ENCODE data around the gene EPB41.

- TF ChIP-seq CTCF (IDR thresholded peaks at IDR 0.05 in 2 of 3, conservative IDR thresholded peaks at IDR 0.05 in 1 of 3; ENCODE audit: borderline replicate concordance in 1 of 3, insufficient read depth in 1 of 3, low read depth in 2 of 3, low read length in 2 of 3) (no peak), RAD21 (IDR thresholded peaks at IDR 0.05; ENCODE audit: low read depth) (no peak), SIN3A (IDR thresholded peaks at IDR 0.05; ENCODE audit: low read depth) (no peak), TCF7L2 (IDR thresholded peaks at IDR 0.05; ENCODE audit: borderline replicate concordance, extremely low read depth, insufficient read depth, insufficient read length) (no peak), EZH2phosphoT487 (IDR thresholded peaks at IDR 0.05; ENCODE audit: borderline replicate concordance) (no peak), POLR2AphosphoS5 (IDR thresholded peaks at IDR 0.05; ENCODE audit: low read depth, low read length) (no peak)
Observed at GRCh38 chr1:28889357-28889756, 25.0 kb upstream of the EPB41 start.
